GM12878 (cell line): ENCODE measurements around the gene SLC36A1. TPM values are rescaled to one million over a fixed set of nuclear protein-coding genes. Genes with fewer than 3 reads are reported as not detected.

Experiments used
- ATF7 ChIP-seq: fragments of 450-650 bp; IDR thresholded peaks from 2 replicates; pipeline ENCODE4 v1.6.1; 2016; ENCODE audit warnings: low read depth, mild to moderate bottlenecking
- BACH1 ChIP-seq: fragments of 450-650 bp; IDR thresholded peaks from 2 replicates; pipeline ENCODE4 v1.6.1; 2017; ENCODE audit warnings: mild to moderate bottlenecking, borderline replicate concordance
- CEBPB ChIP-seq, 2 experiments: fragments of 150-350 bp in 1 of 2; IDR thresholded peaks; 2 replicates each; pipeline ENCODE4 v1.6.1; 2012 to 2014; ENCODE audit warnings: low read depth in 2 of 2, low read length in 2 of 2, borderline replicate concordance in 1 of 2, inconsistent platforms in 1 of 2
- CHD2 ChIP-seq: IDR thresholded peaks from 2 replicates; pipeline ENCODE4 v1.6.1; 2011; ENCODE audit warnings: low read depth, low read length, improper control_type of control experiment, borderline replicate concordance
- EP300 ChIP-seq, 2 experiments: fragments of 150-350 bp in 1 of 2; IDR thresholded peaks; 2 replicates each; pipeline ENCODE4 v1.6.1; 2011 to 2012; ENCODE audit warnings: low read depth in 2 of 2, low read length in 2 of 2, borderline replicate concordance in 1 of 2, improper control_type of control experiment in 1 of 2, inconsistent platforms in 1 of 2; ENCODE audit not compliant: control insufficient read depth in 1 of 2
- FOXM1 ChIP-seq: IDR thresholded peaks from 2 replicates; pipeline ENCODE4 v1.6.1; 2012; ENCODE audit warnings: low read depth, mild to moderate bottlenecking, inconsistent platforms, low read length, moderate library complexity
- IRF3 ChIP-seq: fragments of 450-650 bp; IDR thresholded peaks from 2 replicates; pipeline ENCODE4 v1.6.1; 2014; ENCODE audit warnings: mild to moderate bottlenecking
- KDM1A ChIP-seq: fragments of 200-600 bp; sonication (generic); IDR thresholded peaks from 2 replicates; pipeline ENCODE4 v1.6.1; 2016; ENCODE audit warnings: borderline replicate concordance
- MTA2 ChIP-seq: fragments of 450-650 bp; IDR thresholded peaks from 2 replicates; pipeline ENCODE4 v1.6.1; 2016; ENCODE audit warnings: low read depth, mild to moderate bottlenecking, moderate library complexity
- MTA3 ChIP-seq: IDR thresholded peaks from 2 replicates; pipeline ENCODE4 v1.6.1; 2012; ENCODE audit warnings: low read length, inconsistent platforms, borderline replicate concordance
- MYB ChIP-seq: fragments of 150-350 bp; IDR thresholded peaks from 2 replicates; pipeline ENCODE4 v1.6.1; 2014; ENCODE audit warnings: mild to moderate bottlenecking, low read depth, low read length, borderline replicate concordance
- POLR2A ChIP-seq: IDR thresholded peaks from 2 replicates; pipeline ENCODE4 v1.6.1; 2011; ENCODE audit warnings: low read depth, mild to moderate bottlenecking, low read length
- POLR2AphosphoS5 ChIP-seq: IDR thresholded peaks from 2 replicates; pipeline ENCODE4 v1.6.1; 2011; ENCODE audit warnings: mild to moderate bottlenecking, low read length, inconsistent platforms
- RELA ChIP-seq: fragments of 450-650 bp; IDR thresholded peaks from 2 replicates; pipeline ENCODE4 v1.8.0; 2014; ENCODE audit warnings: borderline replicate concordance; ENCODE audit not compliant: partially characterized antibody
- RELB ChIP-seq: fragments of 450-650 bp; IDR thresholded peaks from 2 replicates; pipeline ENCODE4 v1.6.1; 2017; ENCODE audit warnings: low read depth, mild to moderate bottlenecking, moderate library complexity
- RUNX3 ChIP-seq: IDR thresholded peaks from 2 replicates; pipeline ENCODE4 v1.6.1; 2012; ENCODE audit warnings: low read length, inconsistent platforms
- SIN3A ChIP-seq: IDR thresholded peaks from 2 replicates; pipeline ENCODE4 v1.6.1; 2012; ENCODE audit warnings: low read depth, low read length, improper control_type of control experiment
- SMC3 ChIP-seq: IDR thresholded peaks from 2 replicates; pipeline ENCODE4 v1.6.1; 2011; ENCODE audit warnings: low read length, improper control_type of control experiment, borderline replicate concordance
- SRF ChIP-seq, 2 experiments: IDR thresholded peaks; 2 replicates each; pipeline ENCODE4 v1.6.1; 2011; ENCODE audit warnings: low read depth in 2 of 2, low read length in 2 of 2, mild to moderate bottlenecking in 1 of 2, moderate library complexity in 1 of 2
- ZBED1 ChIP-seq: IDR thresholded peaks from 2 replicates; pipeline ENCODE4 v1.6.1; 2016; ENCODE audit warnings: borderline replicate concordance
- ZZZ3 ChIP-seq: IDR thresholded peaks from 2 replicates; pipeline ENCODE4 v1.6.1; 2011; ENCODE audit warnings: low read depth; ENCODE audit not compliant: control insufficient read depth, insufficient read length
- polyA plus RNA-seq, 11 experiments: library from polyadenylated mRNA; depleted of rRNA in 4 of 11; unstranded in 6 of 11; stranded (reverse) in 5 of 11; fragments of >200 nt; fragmentation: Nextera tagmentation in 4 of 11; fragmentation: Illumina TruSeq in 1 of 11; extraction: Ambion mirVana in 4 of 11; extraction: Trizol in 1 of 11; gene quantifications; 1 replicate in 1 of 11; 2 replicates in 10 of 11; pipeline versions ENCODE4 v1.2.1 to v1.2.3, GENCODE V29; 2011 to 2016; ENCODE audit warnings: inconsistent platforms in 2 of 11, missing spikeins in 2 of 11, low read depth in 1 of 11
- total RNA-seq, 4 experiments: library from RNA; depleted of rRNA in 3 of 4; stranded (reverse); fragments of >200 nt in 3 of 4; fragmentation: Illumina TruSeq in 1 of 4; extraction: Trizol in 1 of 4; gene quantifications; 2 replicates each; pipeline versions ENCODE4 v1.2.1 to v1.2.3, GENCODE V29; 2013 to 2021
- TF ChIP-seq, protein P1 (sequence below): fragments of 450-650 bp; IDR thresholded peaks from 2 replicates; pipeline ENCODE4 v1.6.1; 2016; ENCODE audit warnings: mild to moderate bottlenecking
- TF ChIP-seq, protein P2 (sequence below): IDR thresholded peaks from 2 replicates; pipeline ENCODE4 v1.6.1; 2011; ENCODE audit warnings: mild to moderate bottlenecking, low read depth, low read length, moderate library complexity; ENCODE audit not compliant: insufficient replicate concordance

SLC36A1 gene
- total and polyA plus RNA-seq, 10 of the 15 experiments (the other 5 are each of a cell fraction or from before 2014, with no cell fraction given), result 0.50 to 8.2 (median 3.5) TPM

DNA sequence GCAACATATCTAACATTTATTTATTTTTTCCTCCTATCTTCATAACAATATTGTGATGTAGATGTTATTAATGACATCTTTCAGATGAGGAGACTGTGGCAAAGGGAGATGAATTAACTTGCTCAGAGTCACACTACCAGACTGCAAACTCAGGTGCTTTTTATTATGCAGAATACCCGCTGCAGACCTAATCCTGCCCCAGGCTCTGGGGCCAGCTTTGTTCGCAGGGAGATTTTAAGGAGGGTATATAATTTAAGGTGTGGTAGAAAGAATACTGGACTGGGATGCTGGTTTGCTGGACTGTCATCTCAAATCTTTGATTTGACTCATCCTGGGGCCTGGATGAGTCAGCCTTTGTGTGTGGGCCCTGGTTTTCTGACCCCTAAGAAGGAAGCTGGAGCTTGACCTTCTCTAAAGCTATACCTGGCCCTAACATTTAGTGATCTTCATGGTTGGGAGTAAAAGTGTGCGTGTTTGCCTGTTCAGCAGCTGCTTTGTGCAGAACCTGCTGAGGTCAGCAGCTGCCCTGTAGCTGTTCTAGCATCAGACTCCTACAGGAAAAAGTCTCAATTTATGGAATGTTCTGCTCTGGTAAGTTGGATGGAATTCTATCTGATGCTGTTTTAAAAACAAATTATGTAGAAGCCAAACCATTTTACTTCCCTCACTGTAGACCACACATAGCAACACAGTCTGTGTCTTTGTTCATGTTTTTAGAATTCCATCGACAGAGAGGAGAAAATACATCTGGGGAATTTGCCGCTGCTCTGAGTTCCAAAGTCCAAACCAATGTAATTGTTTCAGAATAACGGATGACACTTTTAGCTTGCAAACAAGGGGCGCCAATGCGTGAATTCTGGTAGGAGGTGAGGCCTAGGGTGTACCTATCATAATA, 4.5 kb downstream of the SLC36A1 start (continued):
- TF ChIP-seq ATF7 (no peak), SMC3 (no peak), SRF (IDR thresholded peaks at IDR 0.05; ENCODE audit: low read depth in 2 of 2, low read length in 2 of 2) (peak in 1 of 2 experiments; percentile 74; a peak in 1 of 4 replicates), ZZZ3 (no peak), MTA3 (0 out of 2 replicates have a peak, but pooled peaks have one; percentile 53), FOXM1 (peak; percentile 81; the same call in 1 of the 2 replicates), RELB (no peak; the same call in 1 of the 2 replicates), ZBED1 (0 out of 2 replicates have a peak, but pooled peaks have one; percentile 26), IRF3 (no peak), RELA (no peak), EP300 (IDR thresholded peaks at IDR 0.05; ENCODE audit: borderline replicate concordance in 1 of 2, control insufficient read depth in 1 of 2, low read depth in 2 of 2, low read length in 2 of 2) (peak in 1 of 2 experiments; percentile 51; a peak in 1 of 4 replicates), KDM1A (no peak), POLR2A (no peak), RUNX3 (peak; percentile 90), BACH1 (no peak), MYB (no peak), MTA2 (peak; percentile 36; the same call in 1 of the 2 replicates), SIN3A (no peak), CHD2 (no peak), CEBPB (IDR thresholded peaks at IDR 0.05; ENCODE audit: borderline replicate concordance in 1 of 2, low read depth in 2 of 2, low read length in 2 of 2) (no peak), POLR2AphosphoS5 (no peak)
- TF ChIP-seq, protein P1, sequence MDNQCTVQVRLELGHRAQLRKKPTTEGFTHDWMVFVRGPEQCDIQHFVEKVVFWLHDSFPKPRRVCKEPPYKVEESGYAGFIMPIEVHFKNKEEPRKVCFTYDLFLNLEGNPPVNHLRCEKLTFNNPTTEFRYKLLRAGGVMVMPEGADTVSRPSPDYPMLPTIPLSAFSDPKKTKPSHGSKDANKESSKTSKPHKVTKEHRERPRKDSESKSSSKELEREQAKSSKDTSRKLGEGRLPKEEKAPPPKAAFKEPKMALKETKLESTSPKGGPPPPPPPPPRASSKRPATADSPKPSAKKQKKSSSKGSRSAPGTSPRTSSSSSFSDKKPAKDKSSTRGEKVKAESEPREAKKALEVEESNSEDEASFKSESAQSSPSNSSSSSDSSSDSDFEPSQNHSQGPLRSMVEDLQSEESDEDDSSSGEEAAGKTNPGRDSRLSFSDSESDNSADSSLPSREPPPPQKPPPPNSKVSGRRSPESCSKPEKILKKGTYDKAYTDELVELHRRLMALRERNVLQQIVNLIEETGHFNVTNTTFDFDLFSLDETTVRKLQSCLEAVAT, result no peak
- TF ChIP-seq, protein P2, sequence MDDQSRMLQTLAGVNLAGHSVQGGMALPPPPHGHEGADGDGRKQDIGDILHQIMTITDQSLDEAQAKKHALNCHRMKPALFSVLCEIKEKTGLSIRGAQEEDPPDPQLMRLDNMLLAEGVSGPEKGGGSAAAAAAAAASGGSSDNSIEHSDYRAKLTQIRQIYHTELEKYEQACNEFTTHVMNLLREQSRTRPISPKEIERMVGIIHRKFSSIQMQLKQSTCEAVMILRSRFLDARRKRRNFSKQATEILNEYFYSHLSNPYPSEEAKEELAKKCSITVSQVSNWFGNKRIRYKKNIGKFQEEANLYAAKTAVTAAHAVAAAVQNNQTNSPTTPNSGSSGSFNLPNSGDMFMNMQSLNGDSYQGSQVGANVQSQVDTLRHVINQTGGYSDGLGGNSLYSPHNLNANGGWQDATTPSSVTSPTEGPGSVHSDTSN, result no peak
